Upper lobe of left lung (tissue), 6 donors: Measurements from ENCODE around the gene LDAF1. TPM values are rescaled to one million over a fixed set of nuclear protein-coding genes. Genes with fewer than 3 reads are reported as not detected.

Experiments used
- ATAC-seq, 2 donors: fragments of 200-7000 bp; cut with Tn5 transposase; one replicate each; pipeline ENCODE4 v1.9.1; 2022; ENCODE audit warnings: mild to moderate bottlenecking in 2 of 2, moderate library complexity in 2 of 2; ENCODE audit not compliant: low FRiP score in 2 of 2
- DNase-seq, 2 donors: peaks; one replicate each; pipeline ENCODE4 v3.0.0-alpha.2; 2019 to 2020
- H3K27ac ChIP-seq, 4 donors: fragments of 200-600 bp; sonication (generic); one replicate each; pipeline ENCODE4 v1.5.1; 2016 to 2019
- H3K27me3 ChIP-seq, 4 donors: fragments of 200-600 bp; sonication (generic); one replicate each; pipeline ENCODE4 v1.5.1; 2017 to 2019
- H3K36me3 ChIP-seq, 4 donors: fragments of 200-600 bp; sonication (generic); one replicate each; pipeline ENCODE4 v1.5.1; 2016 to 2019
- H3K4me1 ChIP-seq, 4 donors: fragments of 200-600 bp; sonication (generic); one replicate each; pipeline ENCODE4 v1.5.1; 2018 to 2019
- H3K4me3 ChIP-seq, 4 donors: fragments of 200-600 bp; sonication (generic); one replicate each; pipeline ENCODE4 v1.5.1; 2017 to 2019; ENCODE audit warnings: mild to moderate bottlenecking in 2 of 4, moderate library complexity in 1 of 4
- H3K9me3 ChIP-seq, 4 donors: fragments of 200-600 bp; sonication (generic); one replicate each; pipeline ENCODE4 v1.5.1; 2018 to 2019
- EP300 ChIP-seq, 4 donors: sonication (generic); formaldehyde crosslinking; IDR thresholded peaks; one replicate each; pipeline ENCODE4 v1.5.1; 2017; ENCODE audit warnings: antibody characterized with exemption in 4 of 4, control low read depth in 2 of 4
- POLR2A ChIP-seq, 4 donors: fragments of 450-650 bp; IDR thresholded peaks; one replicate each; pipeline ENCODE4 v1.5.1; 2016 to 2017; ENCODE audit warnings: antibody characterized with exemption in 4 of 4, mild to moderate bottlenecking in 2 of 4
- POLR2AphosphoS5 ChIP-seq, 2 donors: sonication (generic); formaldehyde crosslinking; IDR thresholded peaks; one replicate each; pipeline ENCODE4 v1.5.1; 2017; ENCODE audit warnings: antibody characterized with exemption in 2 of 2
- WGBS, 2 donors: methylation state at CpG; one replicate each; pipeline ENCODE4 v1.1.5; 2017 to 2018; 5-methylcytosine and 5-hydroxymethylcytosine counted together
- total RNA-seq, 6 donors: library from RNA; depleted of rRNA in 4 of 6; stranded (reverse); fragments of >200 nt in 4 of 6; gene quantifications; one replicate each; pipeline versions ENCODE4 v1.1.0 to v1.2.1, GENCODE V29; 2016 to 2021
- TF ChIP-seq, protein P1 (sequence below), 6 experiments: fragments of 450-650 bp in 4 of 6; fragments of 200-600 bp in 2 of 6; sonication (generic) in 2 of 6; IDR thresholded peaks; one replicate each; pipeline ENCODE4 v1.5.1; 2016 to 2019; ENCODE audit warnings: antibody characterized with exemption in 6 of 6
- donor health status: DM: no; HTN: no; CAD: no; lungs with moderate emphysema.
- donor health status: DM: no; HTN: yes; CAD: no; lungs with severe emphysema.

Gene LDAF1
- total RNA-seq, 6 donors from 2014 or later: 16.8 to 52.7 (median 39.1) TPM

DNA sequence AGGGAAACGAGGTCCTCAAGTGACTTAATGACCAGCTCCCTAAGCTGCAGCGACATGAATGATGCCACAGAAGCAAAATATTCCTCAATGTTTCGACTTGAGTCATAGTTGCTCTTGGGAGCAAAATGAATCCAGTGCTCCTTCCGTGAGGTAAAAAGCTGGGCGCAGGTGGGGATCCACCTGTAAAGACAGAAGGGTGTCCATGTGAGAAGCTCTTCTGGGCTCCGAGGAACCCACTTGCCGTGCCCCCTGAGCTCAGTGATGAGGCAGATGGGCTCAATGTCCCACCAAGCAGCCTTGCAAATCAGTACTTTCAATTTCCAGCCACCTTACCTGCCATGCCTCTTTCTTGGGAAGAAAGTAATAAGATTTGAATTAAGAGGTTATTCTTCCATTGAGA lies 33.3 kb upstream of the LDAF1 start:
- DNase-seq (no peak), ATAC-seq (no peak)
- H3K9me3 ChIP-seq: no peaks in the 10 kb centered on the region
- H3K4me1 ChIP-seq: no peaks in the 10 kb centered on the region
- H3K27me3 ChIP-seq: no peaks in the 10 kb centered on the region
- WGBS, 2 donors: 88 to 94% methylated on average over 7 of the region's 7 CpGs
- H3K4me3 ChIP-seq: no peak overlapping the region
- no peak overlapping the region for H3K27ac ChIP-seq
- no peaks in the 10 kb centered on the region for H3K36me3 ChIP-seq
- TF ChIP-seq, protein P1, sequence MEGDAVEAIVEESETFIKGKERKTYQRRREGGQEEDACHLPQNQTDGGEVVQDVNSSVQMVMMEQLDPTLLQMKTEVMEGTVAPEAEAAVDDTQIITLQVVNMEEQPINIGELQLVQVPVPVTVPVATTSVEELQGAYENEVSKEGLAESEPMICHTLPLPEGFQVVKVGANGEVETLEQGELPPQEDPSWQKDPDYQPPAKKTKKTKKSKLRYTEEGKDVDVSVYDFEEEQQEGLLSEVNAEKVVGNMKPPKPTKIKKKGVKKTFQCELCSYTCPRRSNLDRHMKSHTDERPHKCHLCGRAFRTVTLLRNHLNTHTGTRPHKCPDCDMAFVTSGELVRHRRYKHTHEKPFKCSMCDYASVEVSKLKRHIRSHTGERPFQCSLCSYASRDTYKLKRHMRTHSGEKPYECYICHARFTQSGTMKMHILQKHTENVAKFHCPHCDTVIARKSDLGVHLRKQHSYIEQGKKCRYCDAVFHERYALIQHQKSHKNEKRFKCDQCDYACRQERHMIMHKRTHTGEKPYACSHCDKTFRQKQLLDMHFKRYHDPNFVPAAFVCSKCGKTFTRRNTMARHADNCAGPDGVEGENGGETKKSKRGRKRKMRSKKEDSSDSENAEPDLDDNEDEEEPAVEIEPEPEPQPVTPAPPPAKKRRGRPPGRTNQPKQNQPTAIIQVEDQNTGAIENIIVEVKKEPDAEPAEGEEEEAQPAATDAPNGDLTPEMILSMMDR (IDR thresholded peaks at IDR 0.05): no peak
- TF ChIP-seq POLR2A (IDR thresholded peaks at IDR 0.05) (no peak), POLR2AphosphoS5 (IDR thresholded peaks at IDR 0.05) (no peak), EP300 (IDR thresholded peaks at IDR 0.05) (no peak)

DNA sequence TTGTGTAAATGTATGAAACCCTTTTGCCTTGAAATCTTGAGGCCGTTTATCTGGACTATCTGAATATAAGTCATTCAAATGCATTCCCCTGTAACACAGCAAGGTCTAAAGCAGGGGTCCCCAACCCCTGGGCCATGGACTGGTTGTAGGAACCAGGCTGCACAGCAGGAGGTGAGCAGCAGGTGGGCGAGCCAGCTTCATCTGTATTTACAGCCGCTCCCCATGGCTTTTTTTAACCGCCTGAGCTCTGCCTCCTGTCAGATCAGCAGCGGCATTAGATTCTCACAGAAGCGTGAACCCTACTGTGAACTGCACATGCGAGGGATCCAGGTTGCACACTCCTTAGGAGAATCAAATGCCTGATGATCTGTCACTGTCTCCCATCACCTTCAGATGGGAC lies 32.0 kb upstream of the LDAF1 start:
- ATAC-seq (no peak), DNase-seq (no peak)
- H3K27me3 ChIP-seq: no peaks in the 10 kb centered on the region
- WGBS, 2 donors: 74 to 87% methylated on average over 7 of the region's 7 CpGs
- no peak overlapping the region for H3K27ac ChIP-seq
- no peak overlapping the region for H3K4me3 ChIP-seq
- H3K4me1 ChIP-seq: no peaks in the 10 kb centered on the region
- TF ChIP-seq POLR2A (IDR thresholded peaks at IDR 0.05) (no peak), EP300 (IDR thresholded peaks at IDR 0.05) (no peak), POLR2AphosphoS5 (IDR thresholded peaks at IDR 0.05) (no peak)
- TF ChIP-seq, protein P1 (IDR thresholded peaks at IDR 0.05): no peak
- H3K36me3 ChIP-seq: no peaks in the 10 kb centered on the region
- H3K9me3 ChIP-seq: no peaks in the 10 kb centered on the region

DNA sequence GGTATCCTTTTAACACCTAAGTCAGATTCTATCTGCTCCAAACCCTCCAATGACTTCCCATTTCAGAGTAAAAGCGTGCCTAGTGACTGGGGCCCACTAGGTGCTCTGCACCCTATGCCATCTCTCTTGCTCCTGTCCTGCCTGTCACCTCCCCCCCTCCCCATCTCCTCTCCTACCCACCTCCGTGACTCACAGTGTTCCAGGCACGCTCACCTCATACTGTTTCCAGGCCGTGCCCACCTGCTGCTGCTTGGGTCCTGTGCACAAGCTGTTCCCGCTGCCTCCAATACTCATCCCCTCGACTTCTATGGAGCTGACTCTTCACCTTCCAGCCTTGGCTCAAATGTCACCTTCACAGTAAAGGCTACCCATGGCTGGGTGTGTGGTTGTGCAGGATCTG lies 29.5 kb upstream of the LDAF1 start:
- WGBS, 2 donors: 80 to 88% methylated on average over 6 of the region's 6 CpGs
- ATAC-seq (no peak), DNase-seq (no peak)
- Histone ChIP-seq H3K4me1 (no peaks in the 10 kb centered on the region), H3K36me3 (no peaks in the 10 kb centered on the region), H3K9me3 (no peaks in the 10 kb centered on the region), H3K27ac (no peak overlapping the region), H3K4me3 (no peak overlapping the region), H3K27me3 (no peaks in the 10 kb centered on the region)
- TF ChIP-seq POLR2A (IDR thresholded peaks at IDR 0.05) (no peak), POLR2AphosphoS5 (IDR thresholded peaks at IDR 0.05) (no peak), EP300 (IDR thresholded peaks at IDR 0.05) (no peak)
- TF ChIP-seq, protein P1 (IDR thresholded peaks at IDR 0.05): no peak

DNA sequence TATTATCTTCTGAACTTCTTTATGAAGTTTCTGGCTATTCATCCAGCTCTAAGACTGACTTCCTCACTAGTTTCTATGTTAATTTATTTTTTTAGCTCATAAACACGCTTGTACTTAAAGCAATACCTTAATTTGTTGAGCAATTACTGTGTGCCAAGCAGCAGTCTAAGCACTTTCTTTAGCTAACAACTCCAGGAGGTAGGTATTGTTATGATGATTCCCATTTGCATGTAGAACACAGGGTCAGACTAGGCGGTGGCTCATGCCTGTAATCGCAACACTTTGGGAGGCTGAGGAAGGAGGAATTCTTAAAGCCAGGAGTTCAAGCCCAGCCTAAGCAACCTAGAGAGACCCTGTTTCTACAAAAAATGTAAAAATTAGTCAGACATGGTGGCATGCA lies 27.7 kb upstream of the LDAF1 start:
- Histone ChIP-seq H3K4me3 (no peak overlapping the region), H3K4me1 (no peaks in the 10 kb centered on the region), H3K36me3 (no peaks in the 10 kb centered on the region), H3K27ac (no peak overlapping the region), H3K9me3 (no peaks in the 10 kb centered on the region), H3K27me3 (no peaks in the 10 kb centered on the region)
- TF ChIP-seq EP300 (IDR thresholded peaks at IDR 0.05) (no peak), POLR2A (IDR thresholded peaks at IDR 0.05) (no peak)
- TF ChIP-seq, protein P1 (IDR thresholded peaks at IDR 0.05): no peak
- no peak for ATAC-seq
- WGBS, 2 donors: 79 to 93% methylated on average over 3 of the region's 3 CpGs
- no peak for DNase-seq

DNA sequence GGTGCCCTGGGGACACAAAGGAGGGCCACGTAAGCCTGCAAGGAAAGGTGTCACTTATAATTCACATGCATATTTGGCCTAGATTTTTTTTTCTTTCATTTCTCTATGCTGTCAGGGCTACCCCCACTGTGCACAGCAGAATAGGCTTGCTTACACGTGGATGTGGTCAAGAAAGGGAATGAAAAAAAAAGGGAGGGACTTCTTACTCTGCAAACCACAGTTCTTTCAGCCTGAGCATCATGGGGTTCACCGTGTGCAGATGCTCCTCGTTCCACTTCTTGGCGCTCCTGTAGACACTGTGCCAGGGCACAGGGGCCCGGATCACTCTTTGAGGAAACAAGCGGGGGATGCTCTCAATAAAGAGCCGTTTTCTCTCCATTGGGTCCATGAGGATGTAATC lies 24.4 kb upstream of the LDAF1 start:
- no peaks in the 10 kb centered on the region for H3K9me3 ChIP-seq
- no peaks in the 10 kb centered on the region for H3K27me3 ChIP-seq
- no peak overlapping the region for H3K27ac ChIP-seq
- no peak for ATAC-seq
- no peaks in the 10 kb centered on the region for H3K36me3 ChIP-seq
- WGBS, 2 donors: 77 to 86% methylated on average over 8 of the region's 8 CpGs
- no peaks in the 10 kb centered on the region for H3K4me1 ChIP-seq
- TF ChIP-seq EP300 (IDR thresholded peaks at IDR 0.05): no peak
- TF ChIP-seq POLR2AphosphoS5 (IDR thresholded peaks at IDR 0.05): no peak
- TF ChIP-seq, protein P1 (IDR thresholded peaks at IDR 0.05): no peak
- TF ChIP-seq POLR2A (IDR thresholded peaks at IDR 0.05): no peak
- no peak overlapping the region for H3K4me3 ChIP-seq
- DNase-seq: no peak
